ELF-1 (cell line): ENCODE measurements around the gene CUX1.
"Not testable (repeated sequence)": the region's sequence is repeated elsewhere in the genome, so short reads cannot be mapped to it uniquely, and the experiment has no call there.

ENCODE experiments used
- DNase-seq: peaks from one replicate; pipeline ENCODE4 v3.0.0-alpha.2; 2016; ENCODE audit warnings: low read depth, low spot score

Gene CUX1

DNA sequence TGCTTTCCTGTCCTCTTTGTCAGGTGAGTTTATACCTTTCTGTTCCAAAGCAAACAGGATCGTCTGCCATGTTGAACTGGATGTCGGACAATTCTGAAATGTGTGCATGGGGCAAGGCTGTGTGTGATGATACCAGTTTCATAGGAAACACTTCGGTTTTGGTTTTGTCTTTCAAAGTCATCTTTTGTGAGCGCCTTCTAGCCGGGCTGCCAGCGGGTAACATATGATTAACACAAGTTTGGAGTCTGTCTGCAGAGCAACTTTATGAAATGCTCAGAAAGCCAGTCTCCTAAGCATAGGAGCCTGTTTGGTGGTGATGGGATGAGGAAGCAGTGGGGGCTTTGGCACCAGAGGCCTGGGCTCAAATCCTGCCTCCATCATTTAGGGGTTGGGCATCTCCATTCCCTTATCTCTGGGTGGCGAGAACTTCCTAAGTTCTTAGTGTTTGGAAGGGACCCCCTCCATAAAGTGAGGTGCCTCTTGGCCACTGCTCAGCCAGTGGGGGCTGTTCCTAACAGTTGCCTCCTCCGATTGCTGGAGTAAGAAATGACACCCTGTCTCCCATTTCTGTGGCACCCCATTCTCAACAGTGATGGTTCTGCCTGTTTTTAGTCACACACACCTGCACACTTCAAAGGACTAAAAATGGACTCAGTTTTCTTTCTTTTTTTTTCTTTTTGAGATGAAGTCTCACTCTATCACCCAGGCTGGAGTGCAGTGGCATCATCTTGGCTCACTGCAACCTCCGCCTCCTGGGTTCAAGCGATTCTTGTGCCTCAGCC is 36.8 kb downstream of the CUX1 start:
- no peak for DNase-seq

DNA sequence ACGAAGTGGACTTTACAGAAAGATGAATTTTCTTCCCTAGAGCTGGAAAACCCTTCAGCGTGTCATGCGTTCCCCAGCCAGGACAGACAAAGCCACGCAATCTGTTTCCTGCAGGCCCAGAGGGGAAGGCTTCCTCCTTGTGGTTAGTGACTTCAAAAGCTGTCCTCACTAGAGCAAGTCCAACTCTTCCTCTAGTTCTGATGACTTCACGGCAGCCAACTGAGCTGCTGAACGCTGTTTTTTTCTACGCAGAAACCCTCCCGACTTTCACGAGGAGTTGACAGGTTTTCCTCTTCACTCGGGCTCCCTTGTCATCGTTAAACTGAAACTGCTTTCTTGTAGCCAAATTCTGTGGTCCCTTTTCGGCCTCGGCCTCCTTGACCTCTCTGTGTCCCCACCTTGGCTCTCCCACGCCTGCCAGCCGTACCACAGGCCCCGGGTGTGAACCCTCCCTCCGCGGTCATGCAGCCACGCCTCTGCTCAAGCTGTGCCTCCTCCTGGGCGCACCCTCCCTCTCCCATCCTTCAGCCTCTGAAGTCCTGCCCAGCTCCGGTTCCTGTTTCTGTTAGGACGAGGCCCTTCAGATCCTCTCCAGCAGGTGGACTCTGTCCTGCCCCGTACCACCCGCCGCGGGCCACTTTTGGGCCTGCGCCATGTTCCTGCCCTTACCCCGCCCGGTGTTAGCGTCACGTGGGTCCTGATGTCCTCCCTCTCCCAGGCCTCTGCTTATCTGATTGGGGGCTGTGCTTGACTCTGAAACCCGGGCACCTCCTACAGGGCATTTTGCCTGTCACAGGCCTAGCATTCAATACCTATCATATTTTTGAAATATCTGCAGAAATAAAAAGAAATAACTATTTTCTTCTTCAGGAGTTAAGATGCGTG is 39.3 kb downstream of the CUX1 start:
- peak; percentile 96 for DNase-seq

GRCh38 chr7:101857358-101857811 is 40.0 kb downstream of the CUX1 start:
- DNase-seq: no peak

DNA sequence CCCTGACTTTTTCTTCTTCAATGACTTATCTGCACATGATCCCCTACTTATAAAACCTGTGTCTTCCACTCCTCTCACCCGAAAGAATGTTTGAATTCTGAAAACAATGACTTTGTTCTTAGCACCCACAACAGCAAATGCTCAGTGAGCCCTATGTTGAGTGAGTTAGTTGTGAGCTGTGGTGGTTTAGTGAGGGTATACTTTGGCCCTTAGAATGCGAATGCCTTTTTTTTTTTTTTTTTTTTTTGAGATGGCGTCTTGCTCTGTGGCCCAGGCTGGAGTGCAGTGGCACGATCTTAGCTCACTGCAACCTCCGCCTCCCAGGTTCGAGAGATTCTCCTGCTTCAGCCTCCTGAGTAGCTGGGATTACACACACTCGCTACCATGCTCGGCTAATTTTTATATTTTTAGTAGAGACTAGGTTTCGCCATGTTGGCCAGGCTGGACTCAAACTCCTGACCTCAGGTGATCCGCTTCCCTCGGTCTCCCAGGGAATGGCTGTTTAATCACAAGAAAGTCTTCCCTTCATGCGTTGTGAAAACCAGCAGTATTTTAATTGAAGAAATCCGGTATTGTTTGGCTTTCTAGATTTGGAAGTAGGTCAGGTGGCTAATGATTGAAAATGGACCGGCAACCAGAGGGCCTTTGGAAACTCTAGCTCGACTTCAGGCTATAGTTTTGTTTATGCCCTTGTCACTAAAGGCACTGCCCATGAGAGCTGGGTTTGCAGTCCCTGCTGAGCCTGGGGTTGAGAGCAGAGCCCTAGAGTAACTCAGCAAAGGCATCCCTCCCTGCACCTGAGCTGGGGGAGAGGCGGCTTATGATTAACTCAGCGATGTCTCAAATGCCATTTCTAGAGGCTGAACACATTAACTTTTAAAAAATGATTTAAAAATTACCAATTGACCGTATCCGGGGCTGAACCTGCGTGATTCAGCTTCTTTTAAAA is 41.3 kb downstream of the CUX1 start:
- no peak for DNase-seq

DNA sequence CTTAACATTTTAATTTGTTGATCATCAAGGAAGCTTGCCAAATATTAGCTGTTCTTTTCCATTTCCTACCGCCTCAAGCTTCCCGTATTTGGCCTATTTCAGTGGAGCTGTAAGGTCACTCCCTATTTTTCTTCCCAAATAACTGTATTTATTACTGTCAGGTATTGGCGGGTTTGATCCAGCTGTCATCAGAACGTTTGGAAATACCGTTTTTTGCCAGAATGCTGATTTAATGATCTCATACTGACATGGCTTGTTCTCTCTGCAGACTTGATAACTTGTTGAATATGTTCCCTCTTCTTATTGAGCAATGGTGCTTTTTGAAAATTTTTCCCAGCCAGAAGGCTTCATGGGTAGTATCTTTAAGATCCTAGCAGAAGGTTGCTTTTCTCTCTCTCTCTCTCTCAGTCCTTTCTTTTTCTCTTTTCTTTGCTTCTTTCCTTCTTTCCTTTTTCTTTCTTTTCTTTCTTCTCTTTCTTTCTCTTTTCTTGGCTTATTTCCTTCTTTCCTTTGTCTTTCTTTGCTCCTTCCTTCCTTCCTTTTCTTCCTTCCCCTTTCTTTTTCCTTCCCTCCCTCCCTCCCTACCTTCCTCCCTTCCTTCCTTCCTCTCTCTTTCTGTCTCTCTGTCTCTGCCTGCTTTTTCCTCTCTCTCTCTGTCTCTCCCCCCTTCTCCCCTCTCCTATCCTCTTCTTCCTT is 42.1 kb downstream of the CUX1 start:
- no peak for DNase-seq

DNA sequence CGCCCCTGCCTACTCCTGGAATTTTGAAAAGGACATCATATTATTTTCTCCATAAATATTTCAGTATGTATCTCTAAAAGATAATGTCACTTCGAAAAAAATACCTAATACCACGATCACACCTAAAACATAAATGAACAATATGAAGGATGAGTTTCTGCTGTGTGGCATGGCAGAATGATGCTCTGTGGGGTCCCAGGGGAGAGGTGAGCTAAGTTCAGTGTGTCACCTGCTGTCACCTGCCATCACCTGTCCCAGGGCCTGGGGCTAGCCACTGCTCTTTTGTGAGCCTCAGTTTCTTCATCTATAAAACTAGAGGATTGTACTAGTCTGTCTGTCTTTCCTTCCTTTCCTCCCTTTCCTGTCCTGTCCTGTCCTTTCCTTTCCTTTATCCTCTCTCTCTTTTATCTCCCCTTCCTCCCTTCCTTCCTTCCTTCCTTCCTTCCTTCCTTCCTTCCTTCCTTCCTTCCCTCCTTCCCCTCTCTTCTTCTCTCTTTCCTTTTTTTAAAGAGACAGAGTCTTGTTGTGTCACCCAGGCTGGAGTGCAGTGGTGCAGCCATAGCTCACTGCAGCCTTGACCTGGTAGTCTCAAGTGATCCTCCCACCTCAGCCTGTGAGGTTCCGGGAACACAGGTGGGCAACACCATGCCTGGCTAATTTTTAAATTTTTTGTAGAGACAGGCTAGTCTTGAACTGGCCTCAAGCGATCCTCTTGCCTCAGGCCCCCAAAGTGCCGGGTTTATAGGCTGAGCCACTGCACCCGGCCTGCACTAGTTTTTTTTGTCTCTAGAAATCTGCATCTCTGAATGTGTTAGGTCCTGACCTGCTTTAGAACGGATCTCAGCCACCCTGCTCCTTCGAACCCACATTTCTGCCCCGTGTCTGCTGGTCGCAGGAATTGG is 43.1 kb downstream of the CUX1 start:
- no peak for DNase-seq

DNA sequence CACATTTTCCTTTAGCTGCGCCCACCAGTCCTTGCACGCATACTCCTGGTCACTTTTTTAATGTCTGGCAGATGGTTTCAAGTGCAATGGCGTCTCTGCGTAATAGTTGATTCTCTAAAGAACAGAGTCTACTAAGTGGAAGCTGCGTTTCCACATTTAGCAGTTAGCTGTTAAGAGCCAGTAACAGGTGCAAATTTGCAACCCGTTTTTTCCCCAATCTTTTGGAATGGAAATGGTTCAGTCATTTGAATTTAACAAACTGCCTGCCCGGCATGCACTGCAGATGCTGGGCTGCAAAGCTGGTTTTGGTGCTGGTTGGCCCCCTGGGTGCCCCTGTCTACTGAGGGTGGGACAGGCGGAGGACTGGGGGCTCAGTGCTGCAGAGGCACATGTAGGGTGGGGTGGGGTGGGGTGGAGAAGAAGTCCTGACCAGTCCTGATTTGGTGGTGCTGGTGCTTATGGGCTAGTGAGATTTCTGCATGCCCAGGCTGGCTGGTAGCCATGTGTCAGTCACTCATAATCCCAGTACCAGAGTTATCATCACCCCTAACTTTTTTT is 43.9 kb downstream of the CUX1 start:
- no peak for DNase-seq

DNA sequence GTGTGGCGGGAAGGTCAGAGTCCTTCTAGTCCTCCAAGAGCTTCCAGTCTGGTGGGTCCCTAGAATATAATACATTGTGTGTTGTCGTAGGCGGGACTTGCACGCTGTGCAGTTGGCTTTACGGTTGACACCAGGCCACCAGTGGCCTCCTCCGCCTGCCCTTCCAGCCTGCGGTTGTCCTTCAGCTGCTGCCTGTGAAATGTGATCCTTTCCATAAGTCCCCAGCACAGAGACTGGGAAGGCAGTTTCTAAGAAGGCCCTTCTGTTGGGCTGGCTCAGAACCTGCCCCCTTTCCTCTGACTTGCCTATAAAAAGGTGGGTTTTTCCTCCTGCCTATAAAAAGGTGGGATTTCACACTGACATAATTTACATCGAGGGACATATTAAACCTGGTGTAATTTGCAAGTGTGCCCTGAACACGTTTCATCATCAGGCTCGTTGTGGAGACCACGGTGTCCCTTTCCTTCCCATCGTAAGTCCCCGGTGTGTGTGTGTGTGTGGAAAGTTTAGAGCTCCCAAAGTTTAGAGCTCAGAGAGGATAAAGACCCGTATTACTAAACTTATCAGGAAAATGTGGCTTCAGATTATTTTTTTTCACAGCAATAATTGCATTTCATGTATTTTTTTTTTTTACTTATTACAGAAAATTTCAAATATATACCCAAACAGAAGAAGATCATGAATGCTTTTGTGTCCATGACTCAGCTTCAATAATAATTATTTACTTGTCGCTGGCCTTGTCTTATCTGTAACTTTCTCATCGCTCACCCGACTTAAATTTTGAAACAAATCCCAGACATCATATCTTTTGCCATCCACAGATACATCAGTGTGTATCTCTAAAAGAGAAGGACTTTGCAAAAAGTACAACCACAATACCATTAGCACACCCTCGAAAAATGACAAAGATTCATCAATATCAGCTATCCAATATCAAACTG is 45.1 kb downstream of the CUX1 start:
- peak; percentile 82 for DNase-seq

DNA sequence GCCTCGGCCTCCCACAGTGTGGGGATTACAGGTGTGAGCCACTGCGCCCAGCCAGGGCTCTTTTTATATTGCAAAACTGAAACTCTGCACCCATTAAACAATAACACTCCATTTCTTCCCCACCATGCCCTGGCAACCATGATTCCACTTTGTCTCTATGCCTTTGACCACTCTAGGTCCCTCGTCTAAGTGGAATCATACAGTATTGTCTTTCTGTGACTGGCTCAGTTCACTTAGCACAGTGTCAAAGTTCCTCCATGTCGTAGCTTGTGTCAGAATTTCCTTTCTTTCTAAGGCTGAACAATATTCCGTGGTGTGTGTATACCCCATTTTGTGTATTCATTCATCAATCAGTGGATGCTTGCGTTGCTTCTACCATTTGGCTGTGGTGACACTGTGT is 46.2 kb downstream of the CUX1 start:
- no peak for DNase-seq

DNA sequence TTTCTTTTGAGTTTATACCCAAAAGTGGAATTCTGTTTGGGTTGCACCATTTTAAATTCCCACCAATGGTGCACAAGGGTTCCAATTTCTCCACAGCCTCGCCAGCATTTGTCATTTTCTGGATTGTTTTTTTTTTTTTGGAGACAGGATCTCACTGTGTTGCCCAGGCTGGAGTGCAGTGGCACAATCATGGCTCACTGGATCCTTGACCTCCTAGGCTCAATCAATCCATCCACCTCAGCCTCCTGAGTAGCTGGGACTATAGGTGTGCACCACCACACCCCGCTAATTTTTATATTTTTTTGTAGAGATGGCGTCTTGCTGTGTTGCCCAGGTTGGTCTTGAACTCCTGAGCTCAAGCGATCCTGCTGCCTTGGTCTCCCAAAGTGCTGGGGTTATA is 46.6 kb downstream of the CUX1 start:
- no peak for DNase-seq

GRCh38 chr7:101865031-101865430 is 47.6 kb downstream of the CUX1 start:
- no peak for DNase-seq

GRCh38 chr7:101865455-101865854 is 48.0 kb downstream of the CUX1 start:
- DNase-seq: no peak

- no peak for DNase-seq
Observed at GRCh38 chr7:101866328-101866727, 48.9 kb downstream of the CUX1 start.

- no peak for DNase-seq
Observed at GRCh38 chr7:101867265-101867664, 49.8 kb downstream of the CUX1 start.

- DNase-seq: not testable (repeated sequence)
Observed at GRCh38 chr7:101867681-101868080, 50.3 kb downstream of the CUX1 start.

GRCh38 chr7:101868191-101868950 is 50.9 kb downstream of the CUX1 start:
- no peak for DNase-seq

DNA sequence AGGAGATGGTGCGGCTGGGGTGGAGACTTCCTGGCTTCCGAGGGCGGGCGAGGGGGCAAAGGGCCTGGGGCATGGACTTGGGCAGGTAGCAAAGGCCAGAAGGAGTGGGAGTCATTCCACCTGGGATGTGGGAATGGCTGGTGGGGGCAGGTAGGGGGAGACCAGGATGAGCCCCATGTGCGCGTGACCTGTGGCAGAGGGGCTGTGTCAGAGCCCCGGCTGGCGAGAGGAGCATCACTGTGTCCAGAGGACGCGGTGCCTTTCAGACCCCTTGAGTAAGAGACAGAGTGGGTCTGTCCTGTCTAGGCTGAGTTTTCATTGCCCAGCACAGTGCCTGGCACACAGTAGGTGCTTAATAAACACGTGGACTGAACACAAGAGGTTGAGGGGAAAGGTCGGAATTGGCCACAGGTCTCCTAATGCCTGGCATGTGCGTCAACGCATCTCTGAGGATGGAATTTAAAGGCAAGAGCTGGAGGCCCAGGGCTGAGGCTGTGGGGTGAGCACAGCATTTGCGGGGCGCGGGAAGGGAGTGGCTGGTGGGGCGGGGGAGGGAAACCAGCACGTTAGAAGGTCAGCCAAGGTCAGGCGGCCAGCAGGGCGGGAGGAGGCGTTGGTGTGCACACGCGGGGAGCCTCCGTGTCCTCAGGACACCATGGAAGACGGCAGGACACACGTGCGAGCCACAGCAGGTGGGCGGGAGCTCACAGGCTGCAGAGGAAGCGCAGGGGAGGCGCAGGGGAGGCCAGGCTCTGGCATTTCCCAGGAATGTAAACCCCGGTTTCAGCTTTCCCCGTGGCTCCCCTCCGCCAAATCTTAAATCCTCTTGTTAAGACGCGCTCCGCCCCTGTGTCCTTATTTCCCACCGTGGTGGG is 51.8 kb downstream of the CUX1 start:
- peak; percentile 79 for DNase-seq
